Central memory CD4-positive, alpha-beta T cell (primary cell): ENCODE data around the gene EDIL3.
"Not testable (repeated sequence)": the region's sequence is repeated elsewhere in the genome, so short reads cannot be mapped to it uniquely, and the experiment has no call there.

Experiments
- DNase-seq: peaks from one replicate; pipeline ENCODE4 v3.0.0; 2022

EDIL3 gene

GRCh38 chr5:84162695-84163094 is 222.0 kb downstream of the EDIL3 start:
- no peak for DNase-seq

- DNase-seq = not testable (repeated sequence)
Measured at GRCh38 chr5:84160650-84161049, 224.0 kb downstream of the EDIL3 start.

- DNase-seq = no peak
Measured at GRCh38 chr5:84149094-84149493, 235.6 kb downstream of the EDIL3 start.

GRCh38 chr5:84148651-84149050 is 236.0 kb downstream of the EDIL3 start:
- DNase-seq = no peak

GRCh38 chr5:84137541-84137940 is 247.1 kb downstream of the EDIL3 start:
- DNase-seq = no peak

GRCh38 chr5:84131372-84131771 is 253.3 kb downstream of the EDIL3 start:
- DNase-seq = no peak

GRCh38 chr5:84130006-84130580 is 254.6 kb downstream of the EDIL3 start:
- no peak for DNase-seq

GRCh38 chr5:84125216-84125615 is 259.5 kb downstream of the EDIL3 start:
- no peak for DNase-seq

GRCh38 chr5:84119252-84119651 is 265.4 kb downstream of the EDIL3 start:
- DNase-seq = no peak

- no peak for DNase-seq
Measured at GRCh38 chr5:84118551-84118950, 266.1 kb downstream of the EDIL3 start.

GRCh38 chr5:84115727-84116126 is 269.0 kb downstream of the EDIL3 start:
- no peak for DNase-seq

- no peak for DNase-seq
Measured at GRCh38 chr5:84113246-84114105, 271.2 kb downstream of the EDIL3 start.

GRCh38 chr5:84092738-84093137 is 291.9 kb downstream of the EDIL3 start:
- DNase-seq = no peak

GRCh38 chr5:84091127-84091799 is 293.4 kb downstream of the EDIL3 start:
- no peak for DNase-seq

- DNase-seq = no peak
Measured at GRCh38 chr5:84088996-84089395, 295.7 kb downstream of the EDIL3 start.

GRCh38 chr5:84086511-84086910 is 298.2 kb downstream of the EDIL3 start:
- DNase-seq = no peak

- DNase-seq = no peak
Measured at GRCh38 chr5:84085387-84086041, 299.2 kb downstream of the EDIL3 start.

GRCh38 chr5:84080908-84081307 is 303.8 kb downstream of the EDIL3 start:
- no peak for DNase-seq

GRCh38 chr5:84072339-84072738 is 312.3 kb downstream of the EDIL3 start:
- no peak for DNase-seq

GRCh38 chr5:84069608-84070179 is 315.0 kb downstream of the EDIL3 start:
- no peak for DNase-seq

GRCh38 chr5:84063041-84063440 is 321.6 kb downstream of the EDIL3 start:
- no peak for DNase-seq

- no peak for DNase-seq
Measured at GRCh38 chr5:84059672-84060071, 325.0 kb downstream of the EDIL3 start.

GRCh38 chr5:84058561-84058960 is 326.1 kb downstream of the EDIL3 start:
- no peak for DNase-seq
